ENCODE results near the gene SMIM10L2A.
"Not testable (repeated sequence)": the region's sequence is repeated elsewhere in the genome, so short reads cannot be mapped to it uniquely, and the experiment has no call there.

The SMIM10L2A gene

GRCh38 chrX:135421932-135422809 is at the start of gene SMIM10L2A:
Gene SMIM10L2A, plus strand, starts transcription at chrX:135421944. Its CDS starts 188 bp downstream, at chrX:135422132.
- DNase-seq, result no peak

- no peak for DNase-seq
These were observed 48.4 kb upstream of the SMIM10L2A start for GRCh38 chrX:135373357-135373756.

- DNase-seq, result no peak
These were observed 39.5 kb upstream of the SMIM10L2A start for GRCh38 chrX:135382260-135382659.

- DNase-seq, result no peak
These were observed 38.5 kb upstream of the SMIM10L2A start for GRCh38 chrX:135383249-135383648.

- DNase-seq, result no peak
These were observed 37.4 kb upstream of the SMIM10L2A start for GRCh38 chrX:135384161-135384836.

GRCh38 chrX:135388841-135389240 is 32.9 kb upstream of the SMIM10L2A start:
- DNase-seq, result no peak

GRCh38 chrX:135389243-135389642 is 32.5 kb upstream of the SMIM10L2A start:
- no peak for DNase-seq

GRCh38 chrX:135389717-135390116 is 32.0 kb upstream of the SMIM10L2A start:
- DNase-seq, result no peak

GRCh38 chrX:135391734-135392133 is 30.0 kb upstream of the SMIM10L2A start:
- no peak for DNase-seq

GRCh38 chrX:135393051-135393450 is 28.7 kb upstream of the SMIM10L2A start:
- no peak for DNase-seq

GRCh38 chrX:135395064-135395463 is 26.7 kb upstream of the SMIM10L2A start:
- DNase-seq, result no peak

GRCh38 chrX:135396109-135396508 is 25.6 kb upstream of the SMIM10L2A start:
- no peak for DNase-seq

GRCh38 chrX:135396566-135396965 is 25.2 kb upstream of the SMIM10L2A start:
- DNase-seq, result no peak

GRCh38 chrX:135397652-135398051 is 24.1 kb upstream of the SMIM10L2A start:
- DNase-seq, result no peak

- DNase-seq, result no peak
These were observed 18.4 kb upstream of the SMIM10L2A start for GRCh38 chrX:135403374-135403773.

GRCh38 chrX:135406428-135406827 is 15.3 kb upstream of the SMIM10L2A start:
- not testable (repeated sequence) for DNase-seq

- DNase-seq, result no peak
These were observed 12.9 kb upstream of the SMIM10L2A start for GRCh38 chrX:135408794-135409193.

- no peak for DNase-seq
These were observed 10.7 kb upstream of the SMIM10L2A start for GRCh38 chrX:135410861-135411627.

- no peak for DNase-seq
These were observed 9.9 kb upstream of the SMIM10L2A start for GRCh38 chrX:135411893-135412292.

GRCh38 chrX:135416546-135416945 is 5.2 kb upstream of the SMIM10L2A start:
- DNase-seq, result no peak

GRCh38 chrX:135420831-135421230 is 913 bp upstream of the SMIM10L2A start:
- no peak for DNase-seq

GRCh38 chrX:135421537-135421931 is 210 bp upstream of the SMIM10L2A start:
- DNase-seq, result peak; percentile 17

- not testable (repeated sequence) for DNase-seq
These were observed 1.0 kb downstream of the SMIM10L2A start for GRCh38 chrX:135422810-135423168.
